ENCODE measurements around the gene ZNF775.

DNA sequence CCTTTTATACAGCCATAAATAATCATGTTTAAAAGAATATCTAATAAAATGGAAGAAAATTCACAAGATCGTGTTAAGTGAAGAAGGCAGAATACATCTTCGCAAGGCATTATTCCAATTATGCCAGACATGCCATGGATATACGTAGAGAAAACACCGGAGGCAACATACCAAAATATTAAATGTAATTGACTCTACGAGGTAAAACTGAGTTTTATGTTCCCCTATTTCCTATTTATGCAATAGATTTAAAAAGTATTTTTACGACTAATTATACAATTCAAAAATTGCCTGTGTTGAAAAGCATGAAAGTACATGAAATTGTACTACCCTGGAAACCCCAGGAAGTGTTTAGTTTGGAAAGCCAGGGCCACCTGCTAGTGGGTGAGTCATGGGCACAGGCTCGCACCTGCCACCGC is 11.4 kb upstream of the ZNF775 start:
- TF ChIP-seq EP300 (IDR thresholded peaks at IDR 0.05; ENCODE audit: low read depth in 2 of 2, low read length in 2 of 2) = no peak
- no peak for TF ChIP-seq EP300 (CRISPR knock-in tag; IDR thresholded peaks at IDR 0.05; ENCODE audit: borderline replicate concordance)
- no peak for TF ChIP-seq FOXA1 (IDR thresholded peaks at IDR 0.05)
- no peak for TF ChIP-seq FOXA1 (CRISPR knock-in tag; IDR thresholded peaks at IDR 0.05)
